Glutamatergic neuron (in vitro differentiated cells): ENCODE results near the gene SLX4IP. TPM values are rescaled to one million over a fixed set of nuclear protein-coding genes. Genes with fewer than 3 reads are reported as not detected.

Experiments
- DNase-seq: peaks from one replicate; pipeline ENCODE4 v3.0.0; 2022
- H3K27ac Mint-ChIP-seq: one replicate; pipeline ENCODE4 v1.8.0; 2020; ENCODE audit warnings: mild to moderate bottlenecking, mixed read lengths, inconsistent platforms; ENCODE audit not compliant: unreplicated experiment
- H3K27me3 Mint-ChIP-seq: one replicate; pipeline ENCODE4 v1.8.0; 2020; ENCODE audit warnings: mild to moderate bottlenecking, moderate library complexity, mixed read lengths, inconsistent platforms; ENCODE audit not compliant: unreplicated experiment
- H3K36me3 Mint-ChIP-seq: one replicate; pipeline ENCODE4 v1.8.0; 2020; ENCODE audit warnings: mild to moderate bottlenecking, mixed read lengths, inconsistent platforms; ENCODE audit not compliant: unreplicated experiment
- H3K4me1 Mint-ChIP-seq: one replicate; pipeline ENCODE4 v1.8.0; 2020; ENCODE audit warnings: mild to moderate bottlenecking, low read depth, mixed read lengths, inconsistent platforms; ENCODE audit not compliant: unreplicated experiment
- H3K4me3 Mint-ChIP-seq: one replicate; pipeline ENCODE4 v1.8.0; 2020; ENCODE audit warnings: mild to moderate bottlenecking, mixed read lengths, inconsistent platforms; ENCODE audit not compliant: unreplicated experiment
- H3K9me3 Mint-ChIP-seq: one replicate; pipeline ENCODE4 v1.8.0; 2020; ENCODE audit warnings: mild to moderate bottlenecking, moderate library complexity, mixed read lengths, inconsistent platforms; ENCODE audit not compliant: unreplicated experiment
- total RNA-seq: library from RNA; stranded (reverse); fragmentation: NEBNext Ultra II Directional; extraction: Animal tissue kit (Norgen Biotek cat#: 25700); gene quantifications from one replicate; pipeline ENCODE4 v1.2.1, GENCODE V29; 2021; ENCODE audit not compliant: unreplicated experiment
- TF ChIP-seq, protein P1 (sequence below): fragments of 200-600 bp; sonication (generic); IDR thresholded peaks from one replicate; pipeline ENCODE4 v1.5.0; 2021; ENCODE audit not compliant: partially characterized antibody, unreplicated experiment

Gene SLX4IP
- total RNA-seq, 1 donor from 2014 or later = 7.9 TPM

DNA sequence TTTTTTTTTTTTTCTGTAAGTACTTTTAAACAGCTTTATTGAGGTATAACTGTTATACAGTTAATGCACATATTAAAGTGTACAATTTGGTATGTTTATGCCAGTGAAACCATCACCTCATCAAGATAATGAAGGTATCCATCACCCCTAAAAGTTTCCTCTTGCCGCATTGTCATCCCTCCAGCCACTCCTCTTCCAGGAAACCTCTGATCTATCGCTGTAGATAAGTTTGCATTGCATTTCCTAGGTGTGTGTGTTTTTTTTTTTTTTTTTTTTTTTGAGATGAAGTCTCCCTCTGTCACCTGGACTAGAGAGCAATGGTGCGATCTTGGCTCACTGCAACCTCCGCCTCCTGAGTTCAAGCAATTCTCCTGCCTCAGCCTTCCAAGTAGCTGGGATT lies 3.1 kb downstream of the SLX4IP start:
- no peak for DNase-seq
- peaks cover under 1% of the 10 kb centered on the region for H3K4me1 Mint-ChIP-seq
- H3K36me3 Mint-ChIP-seq = no peaks in the 10 kb centered on the region
- no peak overlapping the region for H3K4me3 Mint-ChIP-seq
- no peak overlapping the region for H3K27ac Mint-ChIP-seq
- TF ChIP-seq, protein P1, sequence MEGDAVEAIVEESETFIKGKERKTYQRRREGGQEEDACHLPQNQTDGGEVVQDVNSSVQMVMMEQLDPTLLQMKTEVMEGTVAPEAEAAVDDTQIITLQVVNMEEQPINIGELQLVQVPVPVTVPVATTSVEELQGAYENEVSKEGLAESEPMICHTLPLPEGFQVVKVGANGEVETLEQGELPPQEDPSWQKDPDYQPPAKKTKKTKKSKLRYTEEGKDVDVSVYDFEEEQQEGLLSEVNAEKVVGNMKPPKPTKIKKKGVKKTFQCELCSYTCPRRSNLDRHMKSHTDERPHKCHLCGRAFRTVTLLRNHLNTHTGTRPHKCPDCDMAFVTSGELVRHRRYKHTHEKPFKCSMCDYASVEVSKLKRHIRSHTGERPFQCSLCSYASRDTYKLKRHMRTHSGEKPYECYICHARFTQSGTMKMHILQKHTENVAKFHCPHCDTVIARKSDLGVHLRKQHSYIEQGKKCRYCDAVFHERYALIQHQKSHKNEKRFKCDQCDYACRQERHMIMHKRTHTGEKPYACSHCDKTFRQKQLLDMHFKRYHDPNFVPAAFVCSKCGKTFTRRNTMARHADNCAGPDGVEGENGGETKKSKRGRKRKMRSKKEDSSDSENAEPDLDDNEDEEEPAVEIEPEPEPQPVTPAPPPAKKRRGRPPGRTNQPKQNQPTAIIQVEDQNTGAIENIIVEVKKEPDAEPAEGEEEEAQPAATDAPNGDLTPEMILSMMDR = no peak
- peaks cover 4% of the 10 kb centered on the region for H3K27me3 Mint-ChIP-seq
- peaks cover 2% of the 10 kb centered on the region for H3K9me3 Mint-ChIP-seq

DNA sequence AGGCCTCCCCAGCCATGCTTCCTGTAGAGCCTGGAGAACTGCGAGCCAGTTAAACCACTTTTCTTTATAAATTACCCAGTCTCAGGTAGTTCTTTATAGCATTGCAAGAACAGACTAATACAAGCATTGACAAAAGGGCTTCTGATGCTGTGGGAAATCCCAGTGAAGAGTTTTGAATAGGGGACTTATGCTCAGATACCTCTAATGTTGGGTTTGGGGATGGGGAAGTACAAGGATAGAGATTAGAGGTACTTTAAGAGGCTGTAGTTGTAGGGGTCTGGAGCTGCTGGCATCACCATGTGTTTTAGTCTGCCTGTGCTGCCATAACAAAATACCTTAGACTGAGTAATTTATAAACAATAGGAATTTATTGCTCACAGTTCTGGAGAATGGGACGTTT lies 8.8 kb downstream of the SLX4IP start:
- TF ChIP-seq, protein P1 = no peak
- H3K4me3 Mint-ChIP-seq = no peak overlapping the region
- peaks cover 3% of the 10 kb centered on the region for H3K27me3 Mint-ChIP-seq
- no peak overlapping the region for H3K27ac Mint-ChIP-seq
- H3K36me3 Mint-ChIP-seq = no peaks in the 10 kb centered on the region
- DNase-seq = no peak
- no peaks in the 10 kb centered on the region for H3K4me1 Mint-ChIP-seq
- no peaks in the 10 kb centered on the region for H3K9me3 Mint-ChIP-seq

DNA sequence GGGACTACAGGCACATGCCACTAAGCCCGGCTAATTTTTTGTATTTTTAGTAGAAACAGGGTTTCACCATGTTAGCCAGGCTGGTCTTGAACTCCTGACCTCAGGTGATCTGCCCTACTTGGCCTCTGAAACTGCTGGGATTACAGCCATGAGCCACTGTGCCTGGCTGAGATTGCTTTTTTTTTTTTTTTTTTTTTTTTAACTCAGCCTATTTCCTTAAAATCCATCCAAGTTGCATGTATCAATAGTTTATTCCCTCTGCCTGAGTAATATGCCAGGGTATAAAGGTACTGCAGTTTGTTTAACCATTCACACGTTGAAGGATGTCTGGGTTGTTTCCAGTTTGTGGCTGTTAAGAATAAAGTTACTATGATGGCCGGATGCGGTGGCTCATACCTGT lies 10.7 kb downstream of the SLX4IP start:
- Mint-ChIP-seq H3K36me3 (no peaks in the 10 kb centered on the region), H3K4me3 (no peak overlapping the region), H3K27me3 (peaks cover 3% of the 10 kb centered on the region), H3K4me1 (peaks cover 6% of the 10 kb centered on the region), H3K9me3 (no peaks in the 10 kb centered on the region), H3K27ac (no peak overlapping the region)
- TF ChIP-seq, protein P1 = no peak
- no peak for DNase-seq

DNA sequence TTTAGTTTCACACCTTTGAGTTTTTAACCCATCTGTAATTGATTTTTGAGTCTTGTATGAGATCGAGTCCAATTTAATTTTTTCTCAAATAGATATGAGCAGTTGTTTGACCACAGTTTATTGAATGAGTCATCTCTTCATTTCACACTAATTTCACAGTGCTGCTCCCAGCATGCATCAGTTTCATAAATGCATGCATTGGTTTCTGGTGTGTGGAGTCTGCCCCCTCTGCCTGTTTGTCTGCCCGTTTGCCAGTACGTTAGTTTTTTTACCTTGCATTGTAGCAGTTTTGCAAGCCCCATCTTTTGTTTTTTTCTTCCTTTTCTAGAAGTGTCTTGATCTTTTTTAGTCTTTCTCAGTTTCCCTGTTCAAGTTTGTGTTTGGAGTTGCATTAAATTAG lies 11.9 kb downstream of the SLX4IP start:
- TF ChIP-seq, protein P1 = no peak
- peaks cover 3% of the 10 kb centered on the region for H3K27me3 Mint-ChIP-seq
- H3K4me1 Mint-ChIP-seq = peaks cover 6% of the 10 kb centered on the region
- no peak overlapping the region for H3K4me3 Mint-ChIP-seq
- no peak for DNase-seq
- no peak overlapping the region for H3K27ac Mint-ChIP-seq
- H3K36me3 Mint-ChIP-seq = no peaks in the 10 kb centered on the region
- H3K9me3 Mint-ChIP-seq = no peaks in the 10 kb centered on the region

DNA sequence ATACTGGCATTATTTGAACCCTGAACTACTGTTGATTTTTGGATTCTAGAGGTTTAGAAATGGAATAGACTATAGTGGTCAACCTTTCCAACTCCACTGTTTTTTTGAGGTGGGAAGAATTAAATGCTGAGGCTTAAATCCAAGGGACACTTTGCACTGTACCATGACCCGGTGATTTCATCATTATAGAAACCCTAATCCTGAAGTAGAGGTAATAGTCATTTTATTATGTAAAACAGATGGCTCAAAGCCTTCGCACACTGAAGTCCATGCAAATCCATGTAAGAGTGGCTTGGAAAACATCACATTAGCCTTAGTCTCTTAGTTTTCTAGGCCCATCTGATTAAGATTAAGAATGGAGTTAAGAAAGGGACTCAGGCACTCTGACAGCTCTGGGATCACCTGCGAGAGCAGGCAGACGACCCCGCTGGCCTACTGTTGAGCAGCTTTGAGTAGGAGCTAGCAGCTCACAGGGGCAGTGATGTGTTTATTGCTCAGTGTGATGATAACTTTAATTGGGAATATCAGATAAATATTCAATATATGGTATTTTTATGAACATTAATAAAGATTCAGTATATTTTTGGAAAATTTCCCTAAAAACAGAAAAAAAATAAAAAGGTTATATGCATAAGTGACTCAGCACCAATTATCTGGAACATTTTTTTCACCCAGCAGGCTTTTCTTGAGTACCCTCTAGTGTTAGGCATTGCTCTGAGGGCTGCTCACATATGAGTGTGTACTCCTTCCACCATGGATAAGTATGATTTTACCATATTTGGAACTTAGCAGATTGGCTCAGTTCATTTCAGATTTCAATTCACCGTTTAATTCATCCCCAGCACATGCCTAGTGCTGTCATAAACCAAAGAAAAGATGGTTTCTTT lies 13.4 kb downstream of the SLX4IP start:
- DNase-seq = no peak
- no peaks in the 10 kb centered on the region for H3K9me3 Mint-ChIP-seq
- H3K4me3 Mint-ChIP-seq = no peak overlapping the region
- H3K36me3 Mint-ChIP-seq = no peaks in the 10 kb centered on the region
- TF ChIP-seq, protein P1 = no peak
- no peaks in the 10 kb centered on the region for H3K27me3 Mint-ChIP-seq
- H3K4me1 Mint-ChIP-seq = peaks cover 14% of the 10 kb centered on the region
- no peak overlapping the region for H3K27ac Mint-ChIP-seq
